GM18502 (cell line): ENCODE data around the gene RANBP9.

Experiments used
- ATAC-seq: cut with Tn5 transposase; IDR thresholded peaks from one replicate; pipeline ENCODE4 v1.9.1; 2021; ENCODE audit warnings: mild to moderate bottlenecking; ENCODE audit not compliant: unreplicated experiment, poor library complexity

RANBP9 gene

GRCh38 chr6:13613029-13613594, 98.5 kb downstream of the RANBP9 start:
- ATAC-seq = no peak

DNA sequence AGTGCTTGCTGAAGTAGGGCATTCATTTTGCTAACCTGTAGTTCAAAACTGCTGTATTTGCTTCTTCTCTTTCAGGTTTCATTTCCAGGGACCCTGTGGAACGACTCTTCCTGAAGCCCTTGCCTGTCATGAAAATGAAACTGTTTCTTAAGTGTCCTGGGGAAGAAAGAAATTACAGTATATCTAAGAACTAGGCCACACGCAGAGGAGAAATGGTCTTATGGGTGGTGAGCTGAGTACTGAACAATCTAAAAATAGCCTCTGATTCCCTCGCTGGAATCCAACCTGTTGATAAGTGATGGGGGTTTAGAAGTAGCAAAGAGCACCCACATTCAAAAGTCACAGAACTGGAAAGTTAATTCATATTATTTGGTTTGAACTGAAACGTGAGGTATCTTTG, 99.9 kb downstream of the RANBP9 start:
- ATAC-seq = no peak

GRCh38 chr6:13605634-13606033, 106.0 kb downstream of the RANBP9 start:
- ATAC-seq = no peak

- no peak for ATAC-seq
Measured at GRCh38 chr6:13604546-13605416, 106.9 kb downstream of the RANBP9 start.

GRCh38 chr6:13604135-13604534, 107.5 kb downstream of the RANBP9 start:
- ATAC-seq = no peak

GRCh38 chr6:13600036-13600435, 111.6 kb downstream of the RANBP9 start:
- no peak for ATAC-seq

DNA sequence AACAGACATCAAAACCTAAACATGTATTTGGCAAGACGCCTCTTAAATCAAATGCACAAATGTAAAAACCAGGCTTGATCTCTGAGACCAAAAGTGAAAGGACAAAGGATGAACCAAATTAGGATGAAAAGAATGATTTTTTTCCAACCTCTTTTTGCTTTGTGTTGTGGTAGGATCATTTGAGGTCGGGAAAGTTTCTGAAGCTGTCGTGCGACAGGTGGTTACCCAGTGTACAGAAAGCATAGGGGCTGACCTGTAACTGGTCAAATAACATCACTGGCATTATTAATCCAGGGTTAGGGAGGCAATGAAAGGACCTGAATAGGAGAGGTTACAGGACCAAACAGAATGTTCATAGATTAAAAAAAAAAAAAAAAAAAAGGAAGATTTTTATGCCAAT, 114.6 kb downstream of the RANBP9 start:
- ATAC-seq = no peak

- no peak for ATAC-seq
Measured at GRCh38 chr6:13593720-13594119, 117.9 kb downstream of the RANBP9 start.

DNA sequence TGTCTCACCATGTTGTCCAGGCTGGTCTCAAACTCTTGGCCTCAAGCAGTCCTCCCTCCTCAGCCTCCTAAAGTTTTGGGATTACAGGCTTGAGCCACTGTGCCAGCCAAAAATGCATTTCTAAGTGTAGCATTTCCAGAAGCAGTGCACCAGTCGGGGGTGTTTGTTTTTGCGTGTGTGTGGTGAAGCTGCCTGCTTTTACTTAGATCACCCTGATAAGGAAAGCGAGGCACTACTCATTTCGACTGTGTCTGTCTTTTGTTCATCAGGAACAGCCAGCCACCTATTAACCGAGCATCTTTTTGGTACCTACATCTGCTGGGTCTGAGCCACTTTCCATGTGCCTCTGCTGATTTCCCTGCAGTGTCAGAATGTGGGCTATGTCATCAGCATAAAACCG, 118.5 kb downstream of the RANBP9 start:
- ATAC-seq = no peak

DNA sequence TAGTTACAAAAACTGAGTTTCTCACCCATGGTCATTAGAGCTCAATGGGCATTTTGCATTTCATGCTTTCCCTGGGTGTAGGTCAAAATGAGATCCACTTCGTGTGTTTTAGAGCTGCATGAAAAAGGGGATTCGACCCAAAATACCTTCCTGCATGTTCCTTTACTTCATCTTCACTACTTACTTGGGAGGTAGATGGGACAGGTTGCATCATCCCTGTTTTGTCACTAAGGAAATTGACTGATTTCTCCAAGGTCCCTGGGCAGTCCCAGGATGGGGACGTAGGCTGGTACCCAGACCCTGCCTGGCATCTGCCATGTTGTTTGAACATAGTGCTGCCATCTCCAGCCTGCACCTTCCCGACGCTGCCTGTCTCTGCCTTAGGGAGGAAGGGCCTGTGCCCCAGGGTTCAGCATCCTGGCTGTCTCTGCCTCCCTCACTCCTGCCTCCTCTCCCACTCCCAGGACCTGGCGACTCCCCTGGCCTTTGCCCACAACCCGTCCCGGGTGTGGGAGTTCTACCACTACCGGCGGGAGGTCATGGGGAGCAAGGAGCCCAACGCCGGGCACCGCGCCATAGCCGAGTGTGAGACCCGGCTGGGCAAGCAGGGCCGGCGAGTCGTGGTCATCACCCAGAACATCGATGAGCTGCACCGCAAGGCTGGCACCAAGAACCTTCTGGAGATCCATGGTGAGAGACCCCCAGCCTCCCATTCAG, 120.3 kb downstream of the RANBP9 start:
- ATAC-seq = no peak

DNA sequence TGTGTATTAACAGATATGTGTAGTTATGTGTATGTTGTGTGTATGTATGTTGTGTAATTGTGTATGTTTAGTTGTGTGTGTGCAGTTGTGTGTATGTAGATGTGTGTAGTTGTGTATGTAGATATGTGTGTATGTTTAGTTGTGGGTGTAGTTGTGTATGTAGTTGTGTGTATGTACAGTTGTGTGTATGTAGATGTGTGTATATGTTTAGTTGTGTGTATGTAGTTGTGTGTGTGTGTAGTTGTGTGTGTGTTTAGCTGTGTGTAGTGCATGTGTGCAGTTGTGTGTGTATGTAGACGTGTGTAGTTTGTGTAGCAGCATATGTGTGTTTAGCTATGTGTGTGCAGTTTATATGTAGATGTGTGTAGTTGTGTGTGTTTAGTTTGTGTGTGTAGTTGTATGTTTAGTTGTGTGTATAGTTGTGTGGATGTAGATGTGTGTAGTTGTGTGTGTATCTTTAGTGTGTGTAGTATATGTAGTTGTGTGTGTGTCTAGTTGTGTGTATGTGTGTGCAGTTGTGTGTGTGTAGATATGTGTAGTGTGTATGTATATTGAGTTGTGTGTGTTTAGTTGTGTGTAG, 121.0 kb downstream of the RANBP9 start:
- ATAC-seq = no peak

DNA sequence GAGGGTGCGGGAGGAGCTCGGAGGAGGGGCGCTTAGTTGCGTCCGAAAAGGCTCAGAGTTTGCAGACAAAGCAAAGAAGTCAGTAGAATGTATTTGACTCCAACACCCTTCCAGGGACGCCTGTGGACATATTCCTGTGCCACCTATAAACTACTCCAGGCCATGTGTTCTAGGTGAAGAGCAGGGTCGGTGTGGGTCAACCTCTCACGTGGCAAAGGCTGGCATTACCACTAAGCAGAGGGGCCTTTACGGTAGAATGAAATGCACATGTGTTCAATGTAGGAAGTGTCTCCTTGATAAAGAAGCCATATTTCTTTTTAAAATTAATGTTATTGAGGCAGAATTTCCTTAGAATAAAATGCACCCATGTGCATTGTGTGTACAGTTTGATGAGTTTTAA, 121.8 kb downstream of the RANBP9 start:
- ATAC-seq = no peak

GRCh38 chr6:13586603-13587542, 124.8 kb downstream of the RANBP9 start:
- no peak for ATAC-seq

DNA sequence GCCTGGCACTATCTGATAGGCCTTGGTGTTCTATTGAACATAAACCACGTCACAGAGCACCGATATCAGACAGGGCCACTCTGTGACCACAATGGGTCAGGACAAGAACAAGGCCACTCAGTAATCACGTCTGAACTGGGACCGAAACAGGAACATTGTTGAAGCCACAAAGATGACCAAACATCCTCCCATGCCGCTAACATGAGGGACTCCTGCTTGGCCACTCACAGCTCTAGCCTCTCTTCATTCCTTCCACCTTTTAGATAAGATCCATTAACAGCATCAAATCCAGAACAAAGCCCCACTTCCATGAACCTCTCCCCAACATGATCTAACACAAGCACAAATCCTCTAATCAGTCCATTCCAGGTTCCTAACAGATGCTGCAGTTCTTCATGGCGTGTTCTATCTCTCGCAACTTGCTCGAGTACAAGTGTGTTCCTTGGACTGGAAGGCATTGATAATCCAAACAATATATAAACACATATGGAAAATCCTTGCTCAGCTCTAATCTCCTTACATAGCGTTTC, 129.9 kb downstream of the RANBP9 start:
- ATAC-seq = no peak

GRCh38 chr6:13579911-13580310, 131.7 kb downstream of the RANBP9 start:
- ATAC-seq = no peak

DNA sequence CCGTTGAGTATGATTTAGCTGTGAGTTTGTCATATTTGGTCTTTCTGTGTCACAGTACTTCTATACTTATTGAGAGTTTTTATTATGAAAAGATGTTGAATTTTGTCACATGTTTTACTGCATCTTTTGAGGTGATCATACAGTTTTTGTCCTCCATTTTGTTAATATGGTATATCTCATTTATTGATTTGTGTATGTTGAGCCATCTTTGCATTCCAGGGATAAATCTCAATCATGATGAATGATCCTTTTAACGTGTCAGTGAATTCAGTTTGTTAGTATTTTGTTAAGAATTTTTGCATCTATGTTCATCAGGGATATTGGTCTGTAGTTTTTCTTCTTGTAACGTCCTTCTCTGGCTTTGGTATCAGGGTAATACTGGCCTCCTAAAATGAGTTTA, 133.7 kb downstream of the RANBP9 start:
- no peak for ATAC-seq

DNA sequence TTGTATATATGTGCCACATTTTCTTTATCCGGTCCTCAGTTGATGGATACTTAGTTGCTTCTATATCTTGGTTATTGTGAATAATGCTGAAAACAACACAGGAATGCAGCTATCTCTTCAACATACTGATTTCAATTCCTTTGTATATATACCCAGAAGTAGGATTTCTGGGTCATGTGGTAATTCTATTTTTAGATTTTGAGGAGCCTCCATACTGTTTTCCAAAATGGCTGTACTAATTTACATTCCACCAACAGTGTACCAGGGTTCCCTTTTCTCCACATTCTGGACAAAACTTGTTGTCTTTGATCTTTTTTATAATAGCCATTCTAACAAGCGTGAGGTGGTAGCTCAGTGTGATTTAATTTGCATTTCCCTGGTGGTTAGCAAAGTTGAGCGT, 135.6 kb downstream of the RANBP9 start:
- no peak for ATAC-seq

GRCh38 chr6:13575377-13575775, 136.3 kb downstream of the RANBP9 start:
- ATAC-seq = no peak

- peak; percentile 74 for ATAC-seq
Measured at GRCh38 chr6:13574571-13575376, 136.9 kb downstream of the RANBP9 start, which contains the start of gene SIRT5. SIRT5 (plus strand) TSS chr6:13574601; CDS start chr6:13584111, 9,510 bp downstream.
